NCI-H2081 treated with DMSO at 0.1 percent for 48 hours (cell line): ENCODE results near the gene ZNF672.

Experiments
- DNase-seq: peaks from one replicate; lab custom pipeline; 2025; lab: John Stamatoyannopoulos, UW

ZNF672 gene

DNA sequence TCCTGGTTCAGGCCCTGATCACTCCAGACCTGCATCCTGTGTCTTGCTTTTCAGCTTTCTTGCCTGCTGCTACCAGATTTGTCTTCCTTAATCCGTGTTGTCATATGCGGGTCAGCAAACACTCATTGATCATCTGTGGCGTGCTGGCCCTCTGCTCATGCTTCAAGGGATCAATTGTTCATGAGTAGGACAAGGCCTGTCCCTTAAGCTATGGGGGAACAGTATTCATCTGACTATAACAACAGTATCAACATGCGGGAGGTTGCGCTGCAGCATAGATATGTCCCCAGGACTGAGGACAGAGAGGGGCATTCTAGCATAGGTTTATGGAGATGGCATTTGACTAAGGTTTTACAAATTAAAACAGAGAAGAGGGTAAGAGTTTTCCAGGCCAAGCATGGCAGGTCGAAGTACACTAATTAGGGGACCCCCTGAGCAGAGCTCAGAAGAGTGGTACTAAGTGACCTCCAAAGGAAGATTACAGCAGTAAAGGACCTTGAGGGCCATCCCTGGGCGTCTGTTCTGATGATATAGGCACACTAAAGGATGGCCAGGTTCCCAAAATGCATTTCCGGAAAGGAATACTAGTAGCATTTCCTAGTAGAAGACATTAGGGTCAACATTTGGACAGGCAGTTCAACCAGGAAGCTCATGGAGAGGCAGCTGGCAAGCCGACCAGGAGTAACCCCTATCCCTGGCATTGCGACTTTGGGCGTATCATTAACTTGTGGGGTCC is 811 bp upstream of the ZNF672 start:
- DNase-seq = no peak

DNA sequence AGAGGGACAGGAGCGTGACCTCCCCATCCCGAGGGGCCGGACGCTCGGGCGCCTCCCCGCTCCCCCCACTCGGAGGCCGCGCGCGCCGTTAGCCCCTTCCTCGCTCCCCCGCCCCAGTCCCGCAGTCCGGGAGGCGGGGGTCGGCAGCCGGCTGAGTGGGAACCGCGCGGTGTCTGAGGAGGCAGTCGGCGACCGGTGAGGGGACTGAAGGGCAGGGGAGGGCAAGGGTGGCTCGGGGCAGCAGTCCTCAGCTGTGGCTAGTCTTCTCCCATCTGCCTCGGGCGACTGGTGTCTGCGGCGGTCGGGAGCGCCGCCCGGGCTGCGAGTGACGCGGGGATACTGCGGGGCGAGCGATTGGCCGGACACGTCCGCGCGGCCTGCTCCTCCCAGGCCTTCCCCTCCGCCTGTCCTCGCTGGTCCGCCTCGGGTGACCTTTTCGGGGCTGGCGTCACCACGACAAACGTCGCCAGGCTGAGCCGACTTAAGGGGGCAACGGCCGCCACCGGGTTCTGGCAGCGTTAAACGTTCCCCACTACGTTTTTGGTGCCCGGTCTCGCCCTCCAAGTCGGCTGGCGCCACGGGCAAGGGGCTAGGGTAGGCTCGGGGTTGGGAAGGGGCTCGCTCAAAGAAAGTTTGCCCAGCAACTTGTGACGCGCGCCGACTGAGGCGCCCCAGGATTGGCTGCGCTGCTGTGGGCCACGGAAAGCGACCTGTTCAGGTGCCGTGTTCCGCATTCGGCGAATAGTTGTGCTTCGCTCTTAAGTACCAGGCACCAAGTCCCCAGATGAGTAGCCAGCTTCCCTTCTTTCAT is 538 bp downstream of the ZNF672 start:
- DNase-seq = peak; percentile 37

DNA sequence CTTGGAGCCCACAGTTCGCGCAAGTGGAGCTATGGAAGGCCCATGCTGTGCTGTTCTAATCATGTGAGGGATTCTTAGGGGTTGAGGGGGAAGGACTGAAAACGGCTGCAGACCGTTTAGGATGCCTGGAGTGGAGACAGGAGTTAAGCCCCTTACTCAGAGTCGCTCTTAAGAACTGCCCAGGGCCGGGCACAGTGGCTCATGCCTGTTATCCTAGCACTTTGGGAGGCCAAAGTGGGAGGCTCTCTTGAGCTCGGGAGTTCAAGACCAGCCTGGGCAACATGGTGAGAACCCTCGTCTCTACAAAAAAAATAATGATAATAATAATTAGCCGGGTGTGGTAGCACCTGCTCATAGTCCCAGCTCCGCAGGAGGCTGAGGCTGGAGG is 1.1 kb downstream of the ZNF672 start:
- no peak for DNase-seq

DNA sequence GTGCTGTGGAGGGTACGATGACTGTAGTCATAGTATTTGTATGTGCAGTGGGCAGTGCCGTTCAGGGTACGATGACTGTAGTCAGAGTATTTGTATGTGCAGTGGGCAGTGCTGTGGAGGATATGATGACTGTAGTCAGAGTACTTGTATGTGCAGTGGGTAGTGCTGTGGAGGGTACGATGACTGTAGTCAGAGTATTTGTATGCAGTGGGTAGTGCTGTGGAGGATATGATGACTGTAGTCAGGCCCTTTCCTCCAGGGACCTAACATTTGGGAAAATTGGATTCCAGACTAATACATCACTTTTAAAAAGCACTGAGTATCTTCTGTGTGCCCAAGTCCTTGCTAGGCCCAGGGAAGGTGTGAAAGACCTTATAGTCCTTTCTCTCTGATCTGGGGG is 2.9 kb downstream of the ZNF672 start:
- no peak for DNase-seq

DNA sequence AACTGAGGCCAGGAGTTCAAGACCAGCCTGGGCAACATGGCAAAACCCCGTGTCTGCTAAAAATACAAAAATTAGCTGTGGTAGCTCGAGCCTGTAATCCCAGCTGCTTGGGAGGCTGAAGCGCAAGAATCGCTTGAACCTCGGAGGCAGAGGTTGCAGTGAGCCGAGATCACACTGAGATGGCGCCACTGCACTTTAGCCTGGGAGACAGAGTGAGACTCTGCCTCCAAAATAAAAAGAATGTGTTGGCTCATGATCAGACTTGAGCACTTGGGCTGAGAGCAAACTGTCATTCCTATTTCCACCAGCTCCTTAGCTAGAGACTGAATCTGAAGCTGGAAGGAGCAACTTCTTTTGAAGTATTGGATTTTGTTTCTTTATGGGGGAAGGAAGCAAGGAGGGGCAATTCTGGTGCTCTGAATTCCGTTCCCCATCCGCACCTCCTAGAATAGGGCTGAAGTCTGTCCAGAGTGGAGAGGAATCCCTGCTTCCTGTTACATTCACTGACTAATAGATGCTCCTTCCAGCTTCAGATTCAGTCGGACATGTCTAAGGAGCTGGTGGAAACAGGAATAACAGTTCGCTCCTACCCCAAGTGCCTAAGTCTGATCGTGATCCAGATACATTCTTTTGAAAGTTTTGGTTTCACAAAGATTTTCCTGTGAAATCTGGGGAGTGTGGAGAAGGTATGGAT is 3.8 kb downstream of the ZNF672 start:
- no peak for DNase-seq

DNA sequence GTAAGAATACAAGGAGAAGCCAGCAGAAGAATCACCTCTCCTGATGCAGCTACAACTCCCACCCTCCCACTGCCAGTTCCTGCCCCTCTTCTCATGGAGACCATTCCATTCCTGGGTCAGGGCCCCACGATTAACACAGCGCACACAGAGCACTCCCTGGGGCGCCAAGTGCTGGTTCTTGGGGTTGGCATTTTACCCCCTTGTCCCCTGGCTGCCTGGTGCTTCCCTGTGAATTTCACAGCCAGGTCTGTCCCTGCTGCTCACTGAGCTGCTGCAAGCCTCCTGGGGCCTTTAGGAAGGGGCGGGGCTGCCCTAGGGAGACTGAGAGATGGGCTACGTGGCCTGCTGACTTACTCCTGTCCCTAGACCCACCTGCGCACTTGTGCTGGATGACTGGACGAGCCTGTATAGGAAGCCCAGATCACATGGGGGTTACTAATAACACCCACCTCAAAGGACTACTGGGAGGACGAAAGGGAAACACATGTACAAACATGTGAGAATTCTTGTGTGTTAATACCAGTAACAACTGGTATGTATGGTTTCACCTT is 4.8 kb downstream of the ZNF672 start:
- DNase-seq = no peak

DNA sequence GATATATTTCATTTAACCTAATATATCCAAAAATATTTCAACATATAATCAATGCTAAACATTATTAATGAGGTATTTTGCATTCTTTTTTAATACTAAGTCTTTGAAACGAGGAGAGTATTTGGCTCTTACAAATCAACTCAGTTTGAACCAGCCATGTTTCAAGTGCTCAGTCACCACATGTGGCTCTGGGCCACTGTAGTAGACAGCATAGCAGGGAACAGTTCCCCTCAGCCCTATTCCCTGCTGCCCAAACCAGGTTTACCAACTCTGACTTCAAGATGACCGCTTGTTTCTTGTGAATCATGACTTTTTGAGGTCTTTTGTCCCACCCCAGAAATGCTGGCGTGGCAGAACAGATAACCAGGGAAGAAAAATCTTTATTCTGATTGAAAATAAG is 5.7 kb downstream of the ZNF672 start:
- no peak for DNase-seq

DNA sequence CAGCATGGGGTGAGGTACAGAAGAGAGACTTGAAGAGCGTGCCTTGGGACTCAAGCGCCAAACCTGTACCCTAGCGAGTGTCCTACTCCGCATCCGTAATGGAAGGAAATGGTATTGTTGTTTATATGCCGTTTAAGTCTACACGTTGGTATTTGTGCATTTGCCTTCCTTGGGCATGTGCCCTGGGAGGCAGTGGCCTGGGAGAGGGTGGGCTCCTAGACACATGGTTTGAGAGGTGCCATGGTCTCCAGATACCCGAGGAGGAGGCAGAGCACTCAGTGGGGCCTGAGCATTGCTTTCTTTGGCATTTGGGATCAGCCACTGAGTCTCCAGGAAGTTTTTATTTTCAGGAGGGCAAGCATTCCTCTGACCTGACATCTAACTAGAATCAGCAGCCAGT is 6.5 kb downstream of the ZNF672 start:
- no peak for DNase-seq

DNA sequence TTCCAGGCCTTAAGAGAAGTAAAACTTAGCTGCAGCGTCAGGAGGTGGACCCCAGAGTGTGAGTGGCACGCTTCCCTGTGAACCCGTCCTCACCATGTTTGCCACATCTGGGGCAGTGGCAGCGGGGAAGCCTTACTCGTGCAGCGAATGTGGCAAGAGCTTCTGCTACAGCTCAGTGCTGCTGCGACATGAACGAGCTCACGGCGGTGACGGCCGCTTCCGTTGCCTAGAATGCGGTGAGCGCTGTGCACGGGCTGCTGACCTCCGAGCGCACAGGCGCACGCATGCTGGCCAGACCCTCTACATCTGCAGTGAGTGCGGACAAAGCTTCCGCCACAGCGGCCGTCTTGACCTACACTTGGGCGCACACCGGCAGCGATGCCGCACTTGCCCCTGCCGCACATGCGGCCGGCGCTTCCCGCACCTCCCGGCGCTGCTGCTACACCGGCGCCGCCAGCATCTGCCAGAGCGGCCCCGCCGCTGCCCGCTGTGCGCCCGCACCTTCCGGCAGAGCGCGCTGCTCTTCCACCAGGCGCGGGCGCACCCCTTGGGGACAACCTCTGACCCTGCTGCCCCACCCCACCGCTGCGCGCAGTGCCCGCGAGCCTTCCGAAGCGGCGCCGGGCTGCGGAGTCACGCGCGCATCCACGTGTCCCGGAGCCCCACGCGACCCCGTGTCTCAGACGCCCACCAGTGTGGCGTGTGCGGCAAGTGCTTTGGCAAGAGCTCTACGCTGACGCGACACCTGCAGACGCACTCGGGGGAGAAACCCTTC is 9.3 kb downstream of the ZNF672 start:
- no peak for DNase-seq

DNA sequence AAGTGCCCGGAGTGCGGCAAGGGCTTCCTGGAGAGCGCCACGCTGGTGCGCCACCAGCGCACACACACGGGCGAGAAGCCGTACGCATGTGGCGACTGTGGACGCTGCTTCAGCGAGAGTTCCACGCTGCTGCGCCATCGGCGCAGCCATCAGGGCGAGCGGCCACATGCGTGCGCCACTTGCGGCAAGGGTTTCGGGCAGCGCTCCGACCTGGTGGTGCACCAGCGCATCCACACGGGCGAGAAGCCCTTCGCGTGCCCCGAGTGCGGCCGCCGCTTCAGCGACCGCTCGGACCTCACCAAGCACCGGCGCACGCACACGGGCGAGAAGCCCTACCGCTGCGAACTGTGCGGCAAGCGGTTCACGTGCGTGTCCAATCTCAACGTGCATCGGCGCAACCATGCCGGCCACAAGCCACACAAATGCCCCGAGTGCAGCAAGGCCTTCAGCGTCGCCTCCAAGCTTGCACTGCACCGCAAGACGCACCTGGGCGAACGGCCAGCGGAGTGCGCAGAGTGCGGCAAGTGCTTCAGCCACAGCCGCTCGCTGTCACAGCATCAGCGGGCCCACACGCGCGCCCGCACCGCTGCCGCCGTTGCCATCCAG is 10.0 kb downstream of the ZNF672 start:
- DNase-seq = no peak

DNA sequence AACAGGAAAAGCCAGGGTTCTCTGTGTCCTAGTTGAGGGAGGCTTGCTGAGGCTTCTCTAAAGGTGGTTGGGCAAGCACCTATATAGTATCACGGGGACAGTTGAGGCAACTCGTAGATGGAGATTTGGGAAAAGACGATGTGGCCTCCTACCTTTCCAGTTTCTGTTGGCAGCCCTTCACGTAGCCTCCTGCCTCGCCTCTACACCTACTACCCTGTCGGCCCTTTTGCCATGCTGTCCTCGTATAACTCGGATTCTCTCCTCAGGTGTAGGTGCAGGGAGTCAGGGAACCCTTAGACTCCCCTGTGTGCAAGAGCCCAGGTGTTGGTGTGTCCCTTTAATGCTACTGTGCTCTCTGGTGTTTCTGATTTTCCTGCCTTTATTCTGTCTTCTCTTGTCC is 10.6 kb downstream of the ZNF672 start:
- DNase-seq = no peak

DNA sequence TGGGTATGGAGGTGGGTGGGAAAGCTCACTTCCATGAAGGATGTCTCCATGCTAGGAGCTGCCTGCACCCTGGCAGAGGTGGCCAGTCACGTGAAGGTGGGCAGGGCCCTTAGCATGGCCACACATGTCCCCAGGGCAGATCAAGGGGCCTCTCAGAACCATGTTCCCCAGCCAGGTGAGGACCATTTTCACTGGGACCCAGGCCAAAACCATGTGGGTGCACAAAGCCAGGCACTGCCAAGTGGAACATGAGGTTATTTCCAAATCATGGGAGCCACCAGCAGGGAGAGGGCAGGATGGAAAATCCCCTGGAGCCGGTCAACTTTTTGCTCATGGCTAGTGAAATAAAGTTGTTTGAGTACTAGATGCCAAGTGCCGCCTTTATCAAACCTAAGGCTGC is 11.1 kb downstream of the ZNF672 start:
- no peak for DNase-seq

DNA sequence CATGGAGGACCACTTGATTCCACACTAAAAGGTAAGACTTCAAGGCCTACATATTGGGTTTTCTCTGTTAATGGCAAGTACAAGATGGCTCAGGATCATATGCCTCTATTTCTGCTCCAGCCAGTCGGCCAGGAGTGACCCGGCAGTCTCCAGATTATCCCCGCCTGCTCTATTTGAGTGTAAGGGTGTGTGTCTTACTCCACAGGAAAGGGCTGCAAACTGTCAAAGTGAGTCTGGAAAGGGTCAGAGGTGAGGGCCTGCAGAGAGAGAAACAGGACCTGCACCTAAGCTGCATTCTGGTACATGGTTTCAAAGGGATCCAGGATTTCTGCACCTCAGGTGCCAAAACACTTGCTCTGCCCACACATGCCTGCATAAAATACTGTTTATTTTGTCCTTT is 11.6 kb downstream of the ZNF672 start:
- DNase-seq = no peak

DNA sequence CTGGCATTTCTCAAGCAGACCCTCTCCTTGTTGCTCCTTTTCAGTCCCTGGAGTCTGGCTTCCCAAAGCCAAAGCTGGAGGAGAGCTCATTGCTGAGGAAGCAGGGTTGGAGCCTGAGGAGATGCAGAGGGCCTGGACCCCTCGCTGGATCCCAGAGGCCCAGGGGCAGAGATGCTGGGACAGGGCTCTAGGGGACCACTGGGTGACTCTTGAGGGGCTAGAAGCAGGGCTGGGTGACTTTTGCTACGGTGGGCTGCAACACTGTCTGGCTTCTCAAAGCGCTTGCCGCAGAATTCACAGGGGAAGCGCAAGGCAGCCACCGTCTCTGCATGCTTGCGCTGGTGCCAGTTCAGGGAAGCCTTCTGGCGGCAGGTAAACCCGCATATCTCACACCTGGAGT is 12.1 kb downstream of the ZNF672 start:
- DNase-seq = no peak

DNA sequence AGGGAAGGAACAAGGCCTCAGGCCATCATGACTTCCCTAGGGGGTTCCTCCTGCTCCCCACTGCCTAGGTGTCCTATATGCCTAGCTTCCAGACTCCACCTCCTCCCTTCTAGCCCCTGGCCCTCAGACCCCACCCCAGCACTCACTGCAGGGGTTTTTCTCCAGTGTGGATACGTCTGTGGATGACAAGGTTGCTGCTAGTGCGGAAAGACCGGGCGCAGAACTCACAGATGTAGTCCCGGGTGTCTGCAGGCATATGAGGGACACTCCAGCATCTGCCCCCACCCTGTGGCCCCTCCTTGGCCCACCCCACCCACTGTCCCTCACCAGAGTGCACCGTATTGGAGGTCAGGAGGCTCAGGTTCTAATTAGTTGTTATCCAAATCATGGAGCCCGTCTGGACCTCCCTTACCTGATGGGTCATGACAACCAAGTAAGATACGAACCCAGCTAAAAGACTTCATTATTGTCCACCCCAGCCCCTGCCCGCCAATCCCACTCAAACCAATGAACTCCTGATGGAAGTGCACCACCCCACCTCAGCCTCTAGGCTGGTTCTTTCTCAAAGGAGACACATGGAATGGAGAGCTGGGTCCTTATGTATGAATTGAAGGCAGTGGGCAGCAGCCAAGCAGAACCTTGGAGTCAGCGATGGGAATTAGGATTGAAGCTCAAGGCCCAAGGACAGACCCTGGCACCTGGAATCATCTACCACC is 12.7 kb downstream of the ZNF672 start:
- no peak for DNase-seq

DNA sequence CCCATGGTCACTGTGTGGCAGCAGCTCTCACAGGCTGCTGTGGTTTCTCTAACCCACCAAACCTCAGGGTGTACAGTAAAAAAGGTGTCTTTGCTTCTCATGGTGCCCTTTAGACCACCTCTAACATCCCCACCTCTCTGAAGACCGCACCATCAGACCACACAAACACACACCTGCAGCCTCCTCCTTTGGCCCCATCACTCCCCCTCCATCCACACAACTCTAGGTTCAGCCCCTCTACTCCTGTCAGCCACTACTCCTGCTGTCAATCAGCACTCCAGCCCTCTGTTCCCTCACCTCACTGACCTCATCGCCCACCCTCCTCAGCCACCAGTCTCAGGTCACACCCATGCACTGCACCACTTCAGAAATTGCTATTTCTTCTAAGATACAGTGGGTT is 13.4 kb downstream of the ZNF672 start:
- DNase-seq = no peak

DNA sequence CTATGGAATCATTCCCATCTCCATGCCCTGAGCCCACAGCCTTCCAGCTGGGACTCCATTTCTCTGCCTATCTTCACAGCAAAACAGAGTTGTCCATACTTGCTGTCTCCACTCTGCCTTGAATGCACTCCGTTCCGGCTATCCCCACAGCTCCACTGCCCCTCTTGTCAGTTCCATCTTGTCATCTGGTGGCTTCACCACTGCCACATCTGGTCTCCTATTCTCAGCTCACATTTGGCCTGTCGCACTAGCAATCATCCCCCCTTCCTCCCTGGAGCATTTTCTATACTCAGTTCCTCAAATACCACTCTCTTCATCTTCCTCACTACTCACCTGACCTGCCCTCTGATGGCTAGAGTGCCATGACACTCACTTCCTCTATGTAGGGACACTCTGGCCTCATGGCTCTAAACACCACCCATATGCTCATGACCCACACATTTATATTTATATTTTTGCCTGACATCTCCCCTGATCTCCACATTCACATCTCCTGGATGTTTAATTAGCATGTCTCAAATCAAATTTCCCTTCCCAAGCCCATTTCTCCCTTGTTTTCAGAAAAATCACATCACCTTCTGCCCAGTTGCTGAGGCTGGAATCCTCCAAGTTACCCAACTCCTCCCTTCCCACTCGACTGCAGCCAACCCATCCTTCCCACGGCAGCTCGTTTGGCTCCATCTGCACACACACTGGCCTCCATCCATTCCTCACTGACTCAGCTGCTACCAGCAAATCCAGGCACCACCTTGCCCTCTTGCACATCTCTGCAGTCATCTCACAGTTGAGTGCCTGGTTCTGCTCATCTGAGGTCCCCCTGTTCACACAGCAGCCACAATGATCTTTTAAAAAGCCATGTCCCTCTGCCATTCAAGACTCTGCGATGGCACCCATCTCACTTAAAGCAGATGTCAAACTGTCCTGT is 14.7 kb downstream of the ZNF672 start:
- DNase-seq = no peak

DNA sequence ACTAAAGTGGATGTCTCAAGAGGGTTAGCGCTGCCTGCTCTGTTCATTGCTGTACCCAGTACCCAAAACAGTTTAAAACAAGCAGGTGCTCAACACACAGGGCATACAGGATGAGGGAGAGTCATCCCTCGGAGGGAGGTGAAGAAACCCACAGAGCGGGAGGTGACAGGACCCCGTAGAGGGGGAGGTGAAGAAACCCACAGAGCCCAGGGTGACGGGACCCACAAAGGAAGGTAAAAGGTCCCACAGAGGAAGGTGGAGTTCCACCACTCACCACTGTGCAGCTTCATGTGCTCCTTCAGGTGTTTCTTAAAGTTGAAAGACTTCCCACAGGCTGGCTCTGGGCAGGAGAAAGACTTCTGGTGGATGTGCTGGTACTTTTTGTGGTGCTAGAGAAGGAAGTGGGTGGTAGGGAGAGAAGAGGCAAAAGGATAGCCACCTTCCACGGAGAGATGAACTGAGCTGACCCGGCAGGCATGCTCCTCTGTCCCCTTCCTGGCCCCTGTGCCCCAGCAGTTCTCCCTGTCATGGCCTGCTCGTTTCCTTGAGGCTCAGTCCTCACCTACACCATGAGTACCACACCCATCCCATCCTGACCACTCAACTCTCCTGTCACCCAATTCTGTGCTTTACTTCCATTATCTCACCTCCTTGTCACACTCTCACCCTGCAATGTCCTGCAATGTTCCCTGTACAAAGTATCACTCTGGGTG is 15.8 kb downstream of the ZNF672 start:
- no peak for DNase-seq

DNA sequence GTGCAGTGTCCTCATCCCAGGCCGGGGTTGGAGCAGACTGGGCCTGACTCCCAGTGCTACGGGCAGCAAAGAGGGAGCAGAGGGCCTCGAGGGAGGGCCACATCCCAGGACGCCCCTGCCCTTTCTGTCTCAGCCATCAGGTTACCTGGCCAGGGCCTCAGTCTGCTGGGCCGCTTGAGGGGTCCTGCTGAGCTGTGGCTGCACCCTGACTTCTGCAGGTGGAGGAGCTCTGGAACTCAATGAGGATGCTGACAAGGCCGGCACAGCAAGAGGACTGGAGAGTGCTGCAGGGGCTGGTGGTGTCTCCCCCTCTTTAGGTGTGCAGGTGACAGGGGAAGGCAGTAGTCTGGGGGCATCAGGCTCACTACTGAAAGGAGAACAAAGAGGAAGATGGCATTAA is 17.6 kb downstream of the ZNF672 start:
- no peak for DNase-seq
